Measurements from ENCODE around the gene TK2.
"Not testable (repeated sequence)": the region's sequence is repeated elsewhere in the genome, so short reads cannot be mapped to it uniquely, and the experiment has no call there.

Gene TK2

GRCh38 chr16:66519482-66520373 is 30.2 kb downstream of the TK2 start:
- FAIRE-seq, result no peak

DNA sequence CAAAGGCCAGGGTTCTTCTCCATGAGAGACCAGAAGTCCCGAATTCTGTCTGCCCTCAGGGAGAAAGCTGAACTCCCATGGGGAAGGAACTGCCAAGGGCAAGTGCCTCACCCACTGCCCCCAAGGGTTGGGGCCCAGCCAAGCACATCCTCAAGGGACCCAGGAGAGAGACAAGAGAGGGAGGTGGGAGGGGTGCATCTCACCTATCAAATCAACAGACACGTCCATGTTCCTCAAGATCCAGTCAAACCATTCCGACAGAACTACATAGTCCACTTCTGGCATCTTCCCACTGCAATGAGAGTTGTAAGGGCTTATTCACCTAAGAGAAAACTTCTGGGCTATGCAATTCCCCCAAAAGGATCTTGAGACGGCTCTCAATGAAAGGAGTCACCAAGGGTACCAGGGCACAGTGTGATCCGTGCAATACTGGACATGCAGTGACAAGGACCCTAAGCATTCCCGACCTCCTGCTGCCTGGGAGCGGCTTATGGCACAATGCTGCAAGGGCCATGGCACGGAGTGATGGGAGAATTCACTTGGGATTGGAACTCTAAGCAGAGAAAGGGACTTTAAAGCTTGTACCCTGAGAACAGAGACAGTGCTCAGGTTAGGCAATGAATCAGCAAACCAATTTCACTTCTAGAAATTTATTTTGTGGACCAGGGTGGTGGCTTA is 32.2 kb downstream of the TK2 start:
- no peak for FAIRE-seq

DNA sequence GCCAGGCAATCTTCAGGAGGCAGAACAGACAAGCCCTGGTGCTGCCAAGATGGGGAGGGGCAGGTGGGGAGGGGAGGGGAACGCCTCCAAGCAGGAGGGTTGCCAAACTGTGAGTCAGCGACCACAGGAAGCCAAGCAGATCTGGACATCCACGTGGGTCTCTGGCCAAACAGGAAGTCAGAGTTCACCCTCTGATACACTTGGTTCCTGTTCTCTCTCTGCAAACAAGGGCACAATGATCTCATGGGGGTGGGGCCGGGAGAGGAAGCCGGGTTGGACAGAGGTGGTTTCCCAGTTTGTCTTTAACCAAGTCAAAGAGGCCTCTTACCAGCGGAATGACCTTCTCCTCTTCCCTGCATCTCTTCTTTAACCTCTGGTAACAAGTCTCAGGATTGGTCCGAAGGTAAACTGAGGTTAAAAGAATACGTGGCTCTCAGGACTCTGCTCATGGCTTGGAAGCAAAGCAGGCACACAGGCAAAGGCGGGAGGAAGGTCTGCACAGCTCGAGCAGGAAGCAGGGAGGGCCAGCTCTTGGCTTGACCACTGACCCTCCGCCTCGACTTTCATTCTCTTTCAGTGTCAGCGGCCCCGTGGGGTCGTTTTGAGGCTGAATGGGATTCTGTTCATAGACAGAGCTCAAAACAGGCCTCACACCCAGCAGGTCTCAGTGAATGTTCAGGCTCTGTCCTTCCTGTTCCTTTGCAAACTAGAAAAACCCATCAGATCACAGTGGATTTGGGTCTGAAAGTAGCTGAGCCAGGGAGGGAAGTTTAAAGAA is 32.9 kb downstream of the TK2 start:
- FAIRE-seq, result no peak

DNA sequence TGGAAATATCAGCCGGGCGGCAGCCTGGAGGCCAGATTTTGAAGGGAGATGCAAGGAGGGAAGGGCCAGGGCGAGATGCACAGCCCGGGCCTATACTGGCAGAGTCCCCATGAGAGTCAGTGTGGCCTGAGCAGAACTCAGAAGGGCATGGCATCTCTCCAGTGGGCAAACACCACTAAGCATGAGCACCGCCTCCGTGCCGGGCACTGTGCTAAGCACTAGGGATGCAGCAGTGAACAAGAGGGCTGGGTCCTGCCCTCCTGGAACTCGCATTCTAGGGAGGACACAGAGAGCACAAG is 33.5 kb downstream of the TK2 start:
- no peak for FAIRE-seq

- no peak for FAIRE-seq
Observed at GRCh38 chr16:66515596-66516508, 34.1 kb downstream of the TK2 start.

- not testable (repeated sequence) for FAIRE-seq
Observed at GRCh38 chr16:66514980-66515595, 34.8 kb downstream of the TK2 start.

GRCh38 chr16:66514391-66514790 is 35.5 kb downstream of the TK2 start:
- not testable (repeated sequence) for FAIRE-seq

- FAIRE-seq, result no peak
Observed at GRCh38 chr16:66513111-66513723, 36.7 kb downstream of the TK2 start.

DNA sequence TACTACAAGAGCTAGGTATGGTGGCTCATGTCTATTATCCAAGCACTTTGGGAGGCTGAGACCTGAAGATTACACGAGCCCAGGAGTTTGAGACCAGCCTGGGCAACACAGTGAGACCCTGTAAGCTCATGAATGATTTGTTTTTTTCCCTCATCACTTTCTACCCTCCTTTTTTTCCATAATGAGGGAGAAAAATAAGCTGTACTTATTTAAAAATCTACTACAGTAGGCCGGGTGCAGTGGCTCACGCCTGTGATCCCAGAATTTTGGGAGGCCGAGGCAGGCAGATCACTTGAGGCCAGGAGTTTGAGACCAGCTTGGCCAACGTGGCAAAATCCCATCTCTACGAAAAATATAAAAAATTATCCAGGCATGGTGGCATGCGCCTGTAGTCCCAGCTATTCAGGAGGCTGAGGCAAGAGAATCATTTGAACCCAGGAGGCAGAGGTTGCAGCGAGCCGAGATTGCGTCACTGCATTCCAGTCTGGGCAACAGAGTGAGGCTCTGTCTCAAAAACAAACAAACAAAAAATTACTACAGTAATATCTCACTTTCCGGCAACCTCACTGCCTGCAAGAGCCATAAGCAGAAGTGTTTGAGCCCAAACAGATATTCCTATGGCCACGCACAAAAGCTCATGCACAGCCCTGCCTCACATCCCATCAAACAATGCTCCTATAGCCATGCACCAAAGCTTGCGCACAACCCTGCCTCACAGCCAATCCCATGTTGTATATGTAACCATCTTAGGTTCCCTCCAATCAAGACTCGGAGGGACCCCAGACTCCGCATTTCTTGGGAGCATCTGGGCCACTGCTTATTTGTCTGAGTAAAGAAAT is 37.4 kb downstream of the TK2 start:
- no peak for FAIRE-seq

DNA sequence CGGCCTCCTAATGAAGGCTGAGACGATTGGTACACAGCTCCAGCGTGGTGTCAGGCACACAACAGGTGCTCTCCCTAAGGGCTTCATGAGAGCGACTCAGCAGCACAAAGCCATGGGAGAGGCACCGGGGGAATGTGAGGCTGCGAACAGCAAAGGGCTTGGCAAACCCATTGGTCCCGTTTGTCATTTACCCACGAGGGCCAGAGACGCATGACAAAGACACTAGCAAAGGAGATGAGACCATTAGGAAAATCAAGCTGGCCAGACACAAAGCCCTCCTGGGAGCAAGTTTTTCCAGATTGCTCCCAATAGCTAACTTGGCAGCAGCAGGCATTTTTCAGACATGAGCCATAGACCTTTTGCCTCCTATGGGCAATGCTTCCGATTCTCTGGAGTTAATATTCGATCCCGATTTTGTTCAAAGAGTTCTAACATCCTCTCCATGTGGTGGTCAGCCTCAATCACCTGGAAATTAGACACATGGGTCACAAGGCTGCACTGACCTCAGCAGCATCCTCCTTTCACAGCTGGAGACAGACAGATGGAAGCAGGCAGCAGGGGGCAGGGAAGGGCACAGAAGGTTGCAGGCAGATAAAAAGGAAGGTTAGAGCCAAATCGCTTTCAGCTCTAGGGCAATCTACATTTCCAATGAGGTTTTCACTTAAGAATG is 38.2 kb downstream of the TK2 start:
- FAIRE-seq, result no peak

GRCh38 chr16:66510711-66511601 is 39.0 kb downstream of the TK2 start:
- no peak for FAIRE-seq

DNA sequence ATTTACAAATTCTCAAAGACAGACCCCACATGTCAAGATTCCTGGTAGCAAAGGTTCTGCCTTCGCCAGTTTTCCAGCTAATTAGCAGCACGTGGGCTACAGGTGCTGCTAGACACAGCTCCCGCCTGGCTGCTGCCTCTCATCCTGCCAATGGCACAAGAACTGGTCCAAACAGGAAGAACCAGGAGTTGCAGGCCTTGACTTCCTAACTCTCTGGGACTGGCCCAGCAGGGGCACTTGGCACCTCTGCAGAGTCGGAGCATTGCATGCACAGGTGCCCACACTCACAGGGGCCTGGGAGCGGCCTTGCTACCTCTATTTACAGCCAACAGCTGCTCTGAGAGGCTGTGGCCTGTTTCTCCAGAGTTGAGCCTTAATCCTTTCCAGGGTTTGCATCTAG is 39.6 kb downstream of the TK2 start:
- no peak for FAIRE-seq

GRCh38 chr16:66509576-66509975 is 40.3 kb downstream of the TK2 start:
- no peak for FAIRE-seq

- no peak for FAIRE-seq
Observed at GRCh38 chr16:66508914-66509496, 40.9 kb downstream of the TK2 start.

DNA sequence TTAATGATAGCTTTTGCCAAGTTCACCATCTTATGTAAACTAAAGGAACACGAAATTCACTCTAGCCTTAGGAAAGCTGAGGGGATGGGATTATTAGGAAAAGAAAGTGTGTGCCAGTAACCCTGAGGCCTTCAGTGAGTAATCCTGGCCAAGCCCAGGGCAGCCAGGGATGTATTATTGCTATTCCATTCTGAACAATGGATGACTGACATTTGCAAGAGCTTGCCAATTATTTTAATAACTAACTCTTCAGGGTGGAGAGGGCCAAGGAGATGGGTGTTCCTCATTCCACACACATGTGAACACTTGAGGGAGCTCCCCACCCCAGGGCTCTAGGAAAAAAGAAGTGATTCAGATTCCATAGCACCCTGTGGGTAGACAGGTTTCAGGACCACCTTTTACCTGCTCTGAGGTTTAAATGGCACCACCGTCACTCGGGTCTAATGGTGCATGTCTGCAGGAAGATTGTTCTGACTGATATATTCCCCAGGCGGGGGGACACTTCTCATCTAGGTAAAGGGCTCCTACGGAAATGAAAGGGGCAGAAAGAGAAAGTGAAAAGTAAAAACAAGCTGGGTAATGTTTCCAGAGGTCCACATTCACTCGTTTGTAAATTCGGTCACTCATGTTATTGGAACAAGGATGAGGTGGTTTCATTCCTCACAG is 41.5 kb downstream of the TK2 start:
- no peak for FAIRE-seq

GRCh38 chr16:66507731-66508239 is 42.1 kb downstream of the TK2 start:
- no peak for FAIRE-seq

- FAIRE-seq, result no peak
Observed at GRCh38 chr16:66503612-66504011, 46.3 kb downstream of the TK2 start.

- FAIRE-seq, result no peak
Observed at GRCh38 chr16:66503030-66503429, 46.9 kb downstream of the TK2 start.
